Bladder microvascular endothelial cell (primary cell): ENCODE measurements around the gene NOL11. TPM values are rescaled to one million over a fixed set of nuclear protein-coding genes. Genes with fewer than 3 reads are reported as not detected.

ENCODE experiments used
- total RNA-seq: library from RNA; depleted of rRNA; stranded (reverse); fragments of >200 nt; gene quantifications from 2 replicates; pipeline ENCODE4 v1.2.3, GENCODE V29; 2014

NOL11 gene
- total RNA-seq: 24.3 and 42.0 TPM in 2 replicates

DNA sequence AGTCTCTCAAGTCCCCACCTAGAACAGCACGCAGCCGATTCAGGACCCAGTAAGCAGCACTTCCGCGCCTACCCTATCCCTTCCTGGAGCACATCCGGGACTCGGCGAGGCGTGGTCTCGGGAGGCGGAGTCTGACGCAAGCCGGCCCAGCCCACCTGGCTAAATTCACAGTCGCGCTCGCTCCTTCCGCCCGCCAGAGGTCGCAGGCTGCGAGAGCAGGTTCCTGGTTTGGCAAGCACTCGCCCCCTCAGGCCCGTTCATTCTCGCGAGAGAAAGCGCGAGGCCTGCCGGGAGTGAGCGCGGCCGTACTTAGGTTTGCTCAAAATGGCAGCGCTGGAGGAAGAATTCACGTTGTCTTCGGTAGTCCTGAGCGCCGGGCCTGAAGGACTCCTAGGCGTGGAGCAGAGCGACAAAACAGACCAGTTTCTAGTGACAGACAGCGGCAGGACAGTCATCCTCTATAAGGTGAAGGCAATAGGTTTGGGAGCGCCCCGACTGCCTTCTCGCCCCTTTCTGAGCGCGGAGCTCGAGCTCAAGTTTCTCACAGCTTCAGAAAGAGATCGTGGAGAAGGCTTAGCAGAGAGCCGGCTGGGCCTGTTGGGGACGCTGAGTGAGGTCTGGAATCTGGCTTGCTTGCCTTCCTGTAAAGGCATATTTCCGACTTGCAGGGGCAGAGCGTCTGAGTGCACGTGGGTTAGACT is at the start of gene NOL11:
Gene NOL11, plus strand, starts transcription at position 313 of the 701 bp plus-strand sequence. Its CDS starts 12 bp downstream, at position 325.

Other genes starting within 250 kb of the NOL11 start
- gene BPTF, start 107.6 kb downstream of the NOL11 start, total RNA-seq: 20.4 and 78.2 TPM in 2 replicates